HG03571 (cell line): Measurements from ENCODE around the gene CLSTN2.

Experiments used
- ATAC-seq: cut with Tn5 transposase; IDR thresholded peaks from one replicate; pipeline ENCODE4 v1.9.1; 2021; ENCODE audit not compliant: unreplicated experiment

Gene CLSTN2

GRCh38 chr3:140268610-140269009 lies 333.6 kb downstream of the CLSTN2 start:
- ATAC-seq = no peak

DNA sequence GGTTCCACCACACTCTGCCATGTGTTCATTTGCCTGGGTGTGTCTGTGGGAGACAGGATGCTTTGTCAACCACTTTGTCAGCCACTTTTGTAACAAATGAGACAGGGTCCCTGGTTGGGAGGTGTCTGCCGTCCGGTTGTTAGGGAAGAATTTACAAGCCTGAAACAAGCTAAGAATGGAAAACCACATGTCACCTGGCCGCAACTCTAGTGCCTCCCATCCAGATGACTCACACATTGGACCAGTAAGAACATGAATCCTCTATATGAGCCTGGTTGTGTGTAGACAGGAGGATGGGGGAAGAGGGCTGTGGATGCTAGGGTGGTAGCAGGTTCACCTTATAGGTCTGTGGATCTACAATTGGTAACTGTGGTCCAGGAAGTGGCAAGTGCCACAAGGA lies 335.3 kb downstream of the CLSTN2 start:
- no peak for ATAC-seq

DNA sequence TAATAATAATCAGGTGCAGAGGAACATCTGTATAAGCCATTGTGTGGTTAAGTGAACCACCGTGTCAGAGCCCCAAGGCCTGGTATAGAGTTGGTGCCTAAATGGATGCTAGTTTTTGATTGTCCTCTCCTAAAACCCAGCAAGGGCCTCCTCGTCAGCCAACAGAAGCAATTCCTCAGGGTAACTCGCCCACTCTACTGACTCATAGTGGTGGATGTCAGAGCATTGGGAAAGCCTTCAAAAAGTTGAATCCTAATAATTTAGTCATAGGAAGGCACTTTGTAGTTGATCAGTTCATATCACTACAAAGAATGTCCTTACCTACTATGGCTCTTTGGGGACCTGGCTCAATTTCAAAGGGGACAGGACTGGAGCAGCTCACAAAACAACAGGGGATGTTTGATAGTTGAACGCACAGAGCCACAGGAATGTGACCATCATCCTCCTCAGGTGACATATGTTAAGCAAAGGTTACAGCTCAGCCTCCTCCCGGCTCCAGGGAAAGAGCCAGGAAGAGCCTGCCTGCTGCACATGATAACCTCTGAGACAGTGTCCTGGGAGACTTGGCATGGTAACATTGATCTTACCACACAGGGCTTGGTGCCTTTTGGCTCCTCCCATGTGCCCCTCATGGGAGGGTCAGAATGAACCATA lies 338.7 kb downstream of the CLSTN2 start:
- ATAC-seq = no peak

DNA sequence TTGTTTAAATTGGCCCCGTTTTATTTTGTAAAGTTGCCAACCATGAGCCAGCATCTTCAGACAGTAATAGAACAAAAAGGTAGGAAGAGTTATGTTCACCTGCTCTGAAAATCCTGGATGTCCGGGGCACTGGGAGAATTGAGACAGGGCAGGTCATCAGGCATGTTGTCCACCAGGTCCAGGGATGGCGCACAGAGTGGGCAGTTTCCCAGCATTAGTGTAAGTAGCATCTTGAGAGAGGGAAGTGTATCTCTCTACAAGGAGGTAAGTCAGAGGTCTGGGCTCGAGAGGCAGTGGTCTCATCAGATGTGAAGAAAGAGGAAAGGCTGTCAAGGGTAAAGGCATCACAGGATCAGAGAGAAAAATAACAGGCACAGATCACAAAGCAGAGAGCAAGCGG lies 339.4 kb downstream of the CLSTN2 start:
- ATAC-seq = no peak

DNA sequence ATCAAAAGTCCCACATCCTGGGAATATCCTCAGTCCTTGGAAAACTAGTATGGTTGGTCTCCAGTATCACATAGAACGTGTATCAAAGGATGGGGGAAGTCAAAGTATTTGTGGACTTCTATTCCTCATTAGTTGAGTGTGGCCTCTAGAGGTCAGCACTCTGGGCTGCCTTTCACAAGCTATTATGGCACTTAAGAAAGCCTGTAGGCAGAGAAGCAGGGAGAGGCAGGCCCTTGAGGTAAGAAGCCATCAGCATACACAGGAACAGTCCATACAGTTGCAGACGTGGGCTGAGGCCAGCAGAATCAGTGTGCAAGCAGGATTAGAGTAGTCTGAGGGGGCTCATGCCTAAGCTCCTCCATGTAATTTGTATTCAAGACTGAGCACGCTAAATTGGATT lies 341.7 kb downstream of the CLSTN2 start:
- ATAC-seq = no peak

- ATAC-seq = no peak
Measured at GRCh38 chr3:140277886-140278285, 342.9 kb downstream of the CLSTN2 start.

DNA sequence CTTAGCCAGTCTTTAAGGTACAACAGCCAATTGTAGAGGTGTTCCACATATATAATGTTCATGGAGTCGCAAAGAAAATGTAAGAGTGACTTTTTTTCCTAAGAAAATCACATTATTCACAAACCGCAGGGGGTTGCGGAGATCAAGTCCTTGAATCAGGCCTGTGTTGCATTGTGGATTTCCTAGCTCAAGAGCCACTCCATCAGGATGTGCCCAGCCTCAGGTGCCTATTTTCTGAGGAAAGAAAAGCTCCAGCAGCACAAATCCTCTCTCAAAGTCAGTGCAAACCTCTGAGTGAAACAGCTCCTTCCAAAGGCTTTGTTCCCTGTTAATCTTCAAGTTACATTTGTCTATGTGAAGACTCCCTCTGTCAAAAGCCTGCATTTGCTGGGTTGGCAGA lies 349.4 kb downstream of the CLSTN2 start:
- ATAC-seq = no peak

- ATAC-seq = no peak
Measured at GRCh38 chr3:140285380-140285779, 350.4 kb downstream of the CLSTN2 start.

DNA sequence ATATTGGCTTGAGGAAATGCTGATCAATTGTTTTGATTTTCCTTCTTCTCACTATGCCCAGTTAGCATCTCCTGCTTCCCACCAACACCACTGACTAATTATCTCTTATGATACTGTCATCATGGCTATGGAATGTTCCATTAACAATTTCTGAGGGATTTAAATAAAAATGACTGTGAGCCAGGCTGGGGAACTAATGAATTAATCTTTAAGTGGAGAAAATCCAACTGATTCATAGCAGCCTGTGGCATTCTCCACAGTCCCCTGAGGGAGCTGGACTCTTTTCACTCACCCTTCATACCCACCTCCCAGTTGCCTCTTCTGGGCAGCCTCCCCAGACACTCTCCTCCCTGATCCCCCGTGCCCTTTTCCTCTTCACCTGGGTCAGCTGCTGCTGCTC lies 353.6 kb downstream of the CLSTN2 start:
- ATAC-seq = no peak

DNA sequence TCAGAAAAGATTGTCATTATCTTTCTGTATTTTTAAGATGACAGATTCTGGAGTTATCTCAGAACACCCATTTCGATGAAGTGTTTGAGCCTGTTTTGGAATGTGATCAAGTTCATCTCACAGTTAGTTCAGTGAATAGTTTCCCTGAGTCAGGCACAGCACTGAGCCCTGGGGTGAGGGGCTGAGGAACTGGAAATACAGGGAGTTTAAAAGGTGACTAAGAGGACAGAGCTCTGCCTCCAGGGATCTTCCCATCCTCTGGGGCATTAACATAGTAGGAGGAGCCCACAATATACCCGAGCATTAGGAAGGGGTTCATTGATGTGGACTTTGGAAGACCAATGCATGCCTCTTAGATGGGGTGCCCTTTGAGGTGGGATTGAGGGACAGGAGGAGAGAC lies 355.1 kb downstream of the CLSTN2 start:
- no peak for ATAC-seq

DNA sequence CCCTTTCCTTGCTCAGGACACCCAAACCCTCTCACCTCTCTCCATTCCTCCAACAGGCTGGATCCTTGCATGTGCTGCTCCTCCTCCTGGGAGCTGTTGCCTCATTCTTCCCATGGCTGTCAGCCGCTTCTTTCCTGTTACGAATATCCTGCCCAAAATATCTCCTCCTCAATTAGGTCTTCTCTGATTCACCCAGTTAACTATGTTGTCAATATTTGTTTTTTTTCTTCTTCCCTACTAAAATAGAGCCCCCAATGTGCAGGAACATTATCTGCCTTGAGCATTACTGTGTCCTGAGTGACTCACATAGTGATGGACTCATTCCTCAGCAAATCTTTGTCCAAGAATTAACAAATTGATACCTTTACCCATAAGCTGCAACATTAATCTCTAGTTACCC lies 357.2 kb downstream of the CLSTN2 start:
- ATAC-seq = no peak

DNA sequence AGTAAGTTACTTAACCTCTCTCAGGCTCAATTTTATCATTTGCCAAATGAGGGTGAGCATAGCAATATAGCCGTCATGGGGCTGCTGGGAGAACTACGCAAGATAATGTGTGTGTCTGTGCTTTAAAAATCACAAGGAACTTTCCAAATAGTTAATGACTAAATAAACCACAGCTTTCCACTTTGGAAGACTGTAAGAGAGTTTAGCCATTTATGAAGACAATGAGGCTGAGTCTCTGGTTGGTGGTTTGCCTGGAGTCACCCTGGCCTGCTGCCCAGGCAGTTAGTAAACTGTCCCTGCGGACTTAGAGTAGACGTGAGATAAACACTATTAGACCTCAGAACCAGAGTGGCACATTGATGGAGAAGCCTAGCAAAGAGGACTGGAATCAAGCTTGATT lies 357.7 kb downstream of the CLSTN2 start:
- ATAC-seq = no peak

- ATAC-seq = no peak
Measured at GRCh38 chr3:140294058-140294457, 359.1 kb downstream of the CLSTN2 start.

DNA sequence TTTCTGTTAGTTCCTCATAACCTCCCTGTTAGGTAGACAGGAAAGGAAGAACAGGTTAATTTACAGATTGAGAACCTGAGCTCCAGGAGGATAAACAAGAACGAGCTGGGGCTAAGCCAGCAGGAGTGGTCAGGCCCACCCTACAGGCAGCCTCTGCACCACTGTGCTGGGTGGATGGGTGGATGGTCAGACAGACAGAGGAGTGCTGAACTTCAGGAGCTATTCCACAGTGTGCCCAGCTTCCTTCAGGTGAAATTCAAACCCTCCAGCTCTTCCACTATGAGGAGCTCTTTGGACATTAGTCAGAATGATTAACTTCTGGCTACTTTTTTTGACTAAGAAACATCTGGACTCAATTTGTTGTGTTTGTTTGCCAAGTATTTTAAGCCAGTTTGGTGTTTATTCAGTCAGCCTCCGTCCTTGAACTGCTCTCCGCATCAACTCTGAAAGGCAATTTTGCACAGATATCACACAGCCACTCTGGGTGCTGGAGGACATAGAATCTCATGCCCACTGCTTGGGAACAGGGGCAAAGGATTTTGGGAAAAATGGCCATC lies 361.9 kb downstream of the CLSTN2 start:
- ATAC-seq = no peak

- ATAC-seq = no peak
Measured at GRCh38 chr3:140298043-140298442, 363.1 kb downstream of the CLSTN2 start.

GRCh38 chr3:140298569-140299070 lies 363.6 kb downstream of the CLSTN2 start:
- no peak for ATAC-seq

GRCh38 chr3:140303875-140304274 lies 368.9 kb downstream of the CLSTN2 start:
- ATAC-seq = no peak

GRCh38 chr3:140308535-140308934 lies 373.6 kb downstream of the CLSTN2 start:
- ATAC-seq = no peak

DNA sequence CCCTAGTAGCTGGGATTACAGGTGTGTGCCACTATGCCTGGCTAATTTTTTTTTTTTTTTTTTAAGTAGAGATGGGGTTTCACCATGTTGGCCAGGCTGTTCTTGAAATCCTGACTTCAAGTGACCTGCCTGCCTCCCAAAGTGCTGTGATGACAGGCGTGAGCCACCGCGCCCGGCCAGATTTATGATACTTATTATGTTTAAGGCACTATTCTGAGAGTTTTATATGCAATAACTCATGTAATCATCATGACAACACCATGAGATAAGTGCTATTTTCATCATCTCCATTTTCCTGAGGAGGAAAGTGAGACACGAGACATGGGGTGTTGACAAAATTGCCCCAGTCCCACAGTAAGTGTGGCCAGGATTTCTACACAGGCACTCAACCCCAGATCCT lies 376.4 kb downstream of the CLSTN2 start:
- ATAC-seq = no peak

DNA sequence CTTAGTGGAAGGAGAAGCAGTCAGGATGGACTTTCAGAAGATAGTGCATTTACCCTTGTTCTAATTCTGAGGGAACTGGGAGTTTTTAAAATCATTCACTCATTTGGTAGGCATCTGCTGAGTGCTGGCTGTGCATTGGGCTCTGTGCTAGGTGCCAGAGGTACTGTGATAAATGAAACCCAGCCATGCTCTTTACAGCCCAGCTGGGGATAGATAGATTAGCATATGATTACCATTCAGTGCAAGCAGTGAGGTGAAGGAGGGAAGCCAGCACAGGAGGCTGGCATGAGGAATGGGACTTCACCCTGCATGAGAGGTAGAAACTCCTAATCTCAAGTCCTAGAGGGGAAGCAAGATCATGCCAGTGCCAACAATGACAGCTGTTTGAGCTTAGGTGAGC lies 381.0 kb downstream of the CLSTN2 start:
- ATAC-seq = no peak

DNA sequence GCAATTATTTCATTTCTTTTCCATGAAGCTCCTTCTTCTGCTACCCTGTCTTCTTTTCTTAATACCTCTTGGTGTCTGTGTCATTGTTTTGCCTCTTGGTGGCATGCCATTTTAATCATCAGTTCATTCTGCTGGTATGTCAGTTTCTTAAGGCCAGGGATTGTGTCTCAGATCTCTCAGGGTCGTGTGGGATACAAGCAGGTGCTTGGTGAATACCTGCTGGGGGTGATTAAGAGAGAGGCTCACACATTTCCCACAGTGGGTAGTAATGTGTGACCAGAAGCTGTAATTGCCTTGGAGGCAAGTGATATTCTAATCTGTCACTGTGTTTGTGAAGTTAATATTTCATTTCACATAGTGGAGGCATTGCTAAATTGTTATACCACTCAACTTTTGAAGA lies 381.5 kb downstream of the CLSTN2 start:
- ATAC-seq = no peak

GRCh38 chr3:140316868-140317400 lies 381.9 kb downstream of the CLSTN2 start:
- ATAC-seq = no peak

DNA sequence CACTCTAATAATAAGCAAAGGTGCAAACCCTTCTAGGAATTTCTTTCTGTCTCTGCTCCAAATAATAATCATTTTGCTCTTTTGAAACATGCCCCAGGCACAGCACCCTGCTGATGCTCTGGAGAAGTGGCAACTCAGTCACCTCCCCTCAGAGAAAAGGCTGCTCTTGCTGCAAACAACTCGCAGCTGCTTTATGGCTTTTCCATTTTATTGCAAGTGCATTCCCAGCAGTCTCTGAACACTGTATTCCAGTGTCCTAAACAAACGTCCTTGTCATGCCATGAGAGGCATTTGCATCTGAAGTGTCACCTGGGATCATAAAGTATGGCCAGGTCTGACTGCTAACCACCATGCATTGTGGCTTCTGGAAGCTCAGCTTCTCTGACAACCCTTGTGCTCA lies 384.8 kb downstream of the CLSTN2 start:
- no peak for ATAC-seq
